Mononuclear cell (primary cell): ENCODE results near the gene MEGF6. TPM values are rescaled to one million over a fixed set of nuclear protein-coding genes. Genes with fewer than 3 reads are reported as not detected.

Experiments
- H3K27me3 ChIP-seq: 2 replicates; pipeline ENCODE4 v1.6.0; 2011; ENCODE audit warnings: low read length, control low read depth; ENCODE audit not compliant: insufficient read depth
- H3K4me1 ChIP-seq: 2 replicates; pipeline ENCODE4 v1.5.1; 2011; ENCODE audit warnings: mild to moderate bottlenecking, low read length, control low read depth; ENCODE audit not compliant: insufficient read depth
- H3K4me3 ChIP-seq: 2 replicates; pipeline ENCODE4 v1.5.1; 2011; ENCODE audit warnings: mild to moderate bottlenecking, low read length, moderate library complexity
- H3K9me3 ChIP-seq: 2 replicates; pipeline ENCODE4 v1.5.1; 2011; ENCODE audit warnings: low read depth, mild to moderate bottlenecking, control low read depth, low read length
- total RNA-seq: library from RNA; depleted of rRNA; stranded (reverse); fragments of >200 nt; gene quantifications from one replicate; pipeline ENCODE4 v1.2.3, GENCODE V29; 2012

The MEGF6 gene
- total RNA-seq, 1 donor = 16.2 TPM

- no peaks in the 10 kb centered on the region for H3K27me3 ChIP-seq
- H3K4me1 ChIP-seq = peaks cover 27% of the 10 kb centered on the region
- H3K9me3 ChIP-seq = no peaks in the 10 kb centered on the region
- H3K4me3 ChIP-seq = no peak overlapping the region
Measured at GRCh38 chr1:3599816-3600215, 11.5 kb downstream of the MEGF6 start.

GRCh38 chr1:3599286-3599811 lies 12.0 kb downstream of the MEGF6 start:
- Histone ChIP-seq H3K9me3 (no peaks in the 10 kb centered on the region), H3K4me1 (peaks cover 27% of the 10 kb centered on the region), H3K27me3 (no peaks in the 10 kb centered on the region), H3K4me3 (no peak overlapping the region)

DNA sequence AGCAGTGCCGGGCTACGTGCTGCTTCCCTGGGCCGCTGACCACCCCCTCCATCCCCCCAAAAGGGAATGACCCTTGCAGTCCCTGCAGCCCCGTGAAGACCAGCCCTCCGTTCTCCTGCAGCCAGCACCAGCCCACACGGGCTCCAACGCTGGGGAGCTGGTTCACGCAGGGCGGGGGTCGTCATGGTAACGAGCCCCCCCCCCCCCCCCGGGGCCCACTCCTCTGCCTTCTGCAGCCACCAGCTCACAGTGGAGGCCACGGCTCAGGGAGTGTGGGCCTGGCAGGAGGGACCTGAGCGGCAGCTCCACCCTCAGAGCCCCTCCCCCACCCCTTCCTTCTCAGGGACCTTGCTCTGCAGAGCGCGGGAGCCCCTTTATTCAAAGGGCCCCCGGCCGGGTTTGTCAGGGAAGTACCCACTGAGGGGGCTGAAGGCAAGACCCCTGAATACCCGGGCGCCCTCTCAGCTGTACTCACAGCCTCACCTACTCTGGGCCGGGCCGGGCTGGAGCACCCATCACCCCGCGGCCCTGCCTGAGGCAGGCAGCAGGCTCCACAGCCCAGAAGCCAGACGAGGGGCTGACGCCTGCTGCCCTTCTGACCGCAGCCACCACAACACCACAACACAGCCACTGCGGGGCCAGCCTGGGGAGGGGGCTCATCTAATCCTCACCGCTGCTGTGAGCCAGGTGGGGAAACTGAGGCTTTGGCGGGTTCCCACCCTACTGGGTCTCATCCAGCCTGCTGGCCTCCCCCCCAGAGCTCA lies 12.6 kb downstream of the MEGF6 start:
- H3K27me3 ChIP-seq = no peaks in the 10 kb centered on the region
- H3K4me1 ChIP-seq = peaks cover 27% of the 10 kb centered on the region
- H3K9me3 ChIP-seq = no peaks in the 10 kb centered on the region
- no peak overlapping the region for H3K4me3 ChIP-seq

DNA sequence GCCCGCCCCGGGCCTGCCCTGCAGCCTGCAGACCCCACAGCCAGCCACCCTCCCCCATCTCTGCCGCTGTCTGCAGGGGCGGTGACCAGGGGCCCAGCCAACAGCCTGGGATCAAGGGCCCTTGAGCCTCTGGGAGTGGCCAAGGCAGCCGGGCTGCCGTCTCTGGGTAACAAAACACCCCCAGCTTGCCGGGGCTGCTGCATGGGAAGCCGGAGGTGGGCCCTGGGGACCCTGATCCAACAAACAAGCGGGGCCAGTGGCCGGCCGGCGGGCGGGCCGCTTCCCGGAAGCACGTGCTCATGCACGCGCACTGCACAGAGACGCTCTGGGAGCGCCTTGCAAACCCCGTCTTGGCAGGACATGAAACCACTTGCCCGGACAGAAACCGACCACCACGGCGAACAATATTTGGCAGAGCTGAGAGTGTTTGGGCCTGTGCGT lies 13.2 kb downstream of the MEGF6 start:
- no peaks in the 10 kb centered on the region for H3K27me3 ChIP-seq
- no peak overlapping the region for H3K4me3 ChIP-seq
- H3K4me1 ChIP-seq = peaks cover 27% of the 10 kb centered on the region
- no peaks in the 10 kb centered on the region for H3K9me3 ChIP-seq

GRCh38 chr1:3597599-3597964 lies 13.7 kb downstream of the MEGF6 start:
- Histone ChIP-seq H3K4me1 (peaks cover 27% of the 10 kb centered on the region), H3K27me3 (no peaks in the 10 kb centered on the region), H3K4me3 (no peak overlapping the region), H3K9me3 (no peaks in the 10 kb centered on the region)

- no peaks in the 10 kb centered on the region for H3K9me3 ChIP-seq
- H3K4me3 ChIP-seq = no peak overlapping the region
- H3K4me1 ChIP-seq = peaks cover 27% of the 10 kb centered on the region
- no peaks in the 10 kb centered on the region for H3K27me3 ChIP-seq
Measured at GRCh38 chr1:3596663-3597598, 14.4 kb downstream of the MEGF6 start.

GRCh38 chr1:3595949-3596348 lies 15.4 kb downstream of the MEGF6 start:
- H3K27me3 ChIP-seq = no peaks in the 10 kb centered on the region

GRCh38 chr1:3594706-3595377 lies 16.5 kb downstream of the MEGF6 start:
- no peak overlapping the region for H3K4me3 ChIP-seq
- no peaks in the 10 kb centered on the region for H3K27me3 ChIP-seq
- H3K9me3 ChIP-seq = no peaks in the 10 kb centered on the region
- H3K4me1 ChIP-seq = peaks cover 27% of the 10 kb centered on the region

More at GRCh38 chr1:3595949-3596348, 15.4 kb downstream of the MEGF6 start:
- Histone ChIP-seq H3K4me1 (peaks cover 27% of the 10 kb centered on the region), H3K4me3 (no peak overlapping the region), H3K9me3 (no peaks in the 10 kb centered on the region)

DNA sequence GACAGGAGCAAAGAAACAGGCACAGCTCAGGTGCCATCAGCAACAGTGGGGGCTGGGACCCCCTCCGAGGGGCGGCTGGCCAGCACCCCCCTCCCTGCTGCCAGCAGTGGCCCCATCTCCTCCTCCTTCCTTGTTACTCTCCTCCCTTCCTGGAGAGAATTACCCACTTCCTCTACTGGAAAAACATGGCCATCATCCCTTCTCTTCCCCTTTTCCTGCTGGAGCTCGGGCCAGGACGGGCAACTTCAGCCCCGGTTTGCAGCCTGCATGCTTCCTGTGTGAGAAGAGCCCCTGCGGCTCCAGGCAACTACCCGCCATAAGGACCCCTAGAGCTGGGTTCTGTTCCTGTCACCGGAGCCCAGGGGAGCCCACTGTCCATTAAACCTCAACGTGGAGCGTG lies 17.6 kb downstream of the MEGF6 start:
- no peaks in the 10 kb centered on the region for H3K9me3 ChIP-seq
- no peak overlapping the region for H3K4me3 ChIP-seq
- H3K4me1 ChIP-seq = peaks cover 20% of the 10 kb centered on the region
- H3K27me3 ChIP-seq = no peaks in the 10 kb centered on the region

GRCh38 chr1:3593334-3593733 lies 18.0 kb downstream of the MEGF6 start:
- Histone ChIP-seq H3K27me3 (no peaks in the 10 kb centered on the region), H3K9me3 (no peaks in the 10 kb centered on the region), H3K4me1 (peaks cover 16% of the 10 kb centered on the region), H3K4me3 (no peak overlapping the region)

GRCh38 chr1:3590951-3591865 lies 20.1 kb downstream of the MEGF6 start:
- Histone ChIP-seq H3K4me1 (no peaks in the 10 kb centered on the region), H3K4me3 (no peak overlapping the region), H3K27me3 (no peaks in the 10 kb centered on the region), H3K9me3 (no peaks in the 10 kb centered on the region)

DNA sequence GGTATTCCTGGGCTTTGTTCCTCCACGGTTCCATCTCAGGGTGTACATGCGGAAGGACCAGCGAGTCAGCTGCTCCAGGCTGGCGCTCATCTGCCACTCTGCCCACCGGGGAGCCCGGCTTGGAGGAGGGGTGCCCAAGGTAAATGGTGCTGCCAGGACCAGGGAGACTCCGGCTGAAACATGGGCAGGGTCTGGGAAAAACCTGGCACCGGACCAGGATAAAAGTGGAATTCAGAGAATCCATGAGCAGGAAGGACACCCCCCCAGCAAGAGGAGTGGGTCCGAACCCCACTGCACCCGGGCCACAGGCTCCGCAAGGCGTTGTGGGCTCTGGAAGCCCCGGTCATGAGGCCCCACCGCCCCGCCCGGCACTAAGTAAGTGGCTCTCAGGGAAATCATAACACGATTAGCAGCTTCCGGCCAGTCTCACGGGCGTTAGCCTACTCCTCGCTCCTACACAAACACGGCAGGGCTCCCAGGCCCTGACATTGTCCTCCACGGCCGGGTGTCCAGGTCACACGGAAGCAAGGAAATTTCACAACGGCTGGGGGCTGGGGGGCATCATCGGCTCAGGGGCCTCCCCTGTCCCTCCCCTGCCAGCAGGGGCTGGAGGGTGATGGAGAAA lies 21.1 kb downstream of the MEGF6 start:
- no peaks in the 10 kb centered on the region for H3K9me3 ChIP-seq
- H3K27me3 ChIP-seq = no peaks in the 10 kb centered on the region
- no peak overlapping the region for H3K4me3 ChIP-seq
- H3K4me1 ChIP-seq = no peaks in the 10 kb centered on the region

- Histone ChIP-seq H3K4me3 (no peak overlapping the region), H3K27me3 (no peaks in the 10 kb centered on the region), H3K4me1 (no peaks in the 10 kb centered on the region), H3K9me3 (no peaks in the 10 kb centered on the region)
Measured at GRCh38 chr1:3588395-3588794, 22.9 kb downstream of the MEGF6 start.
